KOPT-K1 (cell line): ENCODE measurements around the gene S100A10.

Source experiments
- H3K27ac ChIP-seq: fragments of 200-600 bp; sonication (generic); 2 replicates; pipeline ENCODE4 v1.5.1; 2016; ENCODE audit warnings: antibody characterized with exemption, mild to moderate bottlenecking, low read depth, low read length; ENCODE audit not compliant: poor library complexity, severe bottlenecking
- H3K36me3 ChIP-seq: fragments of 200-600 bp; sonication (generic); 2 replicates; pipeline ENCODE4 v1.5.1; 2017; ENCODE audit warnings: antibody characterized with exemption, mild to moderate bottlenecking, low read length, moderate library complexity; ENCODE audit not compliant: insufficient read depth
- H3K9me3 ChIP-seq: fragments of 200-600 bp; sonication (generic); 2 replicates; pipeline ENCODE4 v1.5.1; 2017; ENCODE audit warnings: antibody characterized with exemption, low read length, mild to moderate bottlenecking; ENCODE audit not compliant: insufficient read depth, poor library complexity, severe bottlenecking

Gene S100A10

DNA sequence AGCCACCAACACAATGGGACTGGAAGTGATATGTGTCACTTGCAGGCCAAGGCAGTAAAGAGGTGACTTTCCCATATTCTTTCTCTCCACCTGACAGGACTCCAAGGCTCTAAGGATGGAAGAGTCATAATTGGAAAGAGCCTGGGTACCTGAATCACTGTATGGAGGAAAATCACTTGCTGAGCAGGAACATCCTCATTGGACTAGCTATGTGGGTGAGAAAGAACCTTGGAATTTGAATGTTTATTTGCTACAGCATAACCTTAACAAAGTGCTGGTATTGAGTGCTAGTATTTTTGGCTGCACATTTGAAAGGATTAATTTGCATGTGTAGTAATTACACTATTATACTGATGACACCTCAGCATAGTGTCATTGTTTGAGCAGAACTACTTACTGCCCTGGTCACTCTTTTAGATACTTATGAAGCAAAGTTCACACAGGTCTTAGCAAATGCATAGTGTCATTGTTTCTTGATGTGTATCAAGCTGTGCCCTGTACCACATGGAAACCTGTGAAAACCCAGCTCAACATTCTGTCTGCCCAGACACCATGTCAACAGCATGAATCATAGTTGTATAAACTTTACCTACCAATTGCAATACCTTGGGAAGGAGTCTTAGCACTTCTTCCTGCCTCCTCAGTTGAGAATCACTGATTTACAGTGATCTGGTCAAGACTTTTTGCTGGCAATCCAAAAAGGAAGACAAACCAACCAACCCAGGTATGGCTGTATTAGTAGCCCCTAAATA lies 5.1 kb upstream of the S100A10 start:
- Histone ChIP-seq H3K9me3 (no peaks in the 10 kb centered on the region), H3K36me3 (no peaks in the 10 kb centered on the region), H3K27ac (no peak overlapping the region)

DNA sequence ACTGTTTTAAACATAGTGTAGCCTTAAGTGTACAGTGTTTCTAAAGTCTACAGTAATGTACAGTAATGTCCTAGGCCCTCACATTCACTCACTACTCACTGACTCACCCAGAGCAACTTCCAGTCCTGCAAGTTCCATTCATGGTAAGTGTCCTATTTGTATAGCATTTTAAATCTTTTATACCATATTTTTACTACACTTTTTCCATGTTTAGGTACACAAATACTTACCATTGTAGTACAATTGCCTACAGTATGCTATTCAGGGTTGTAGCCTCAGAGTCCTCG lies 3.6 kb upstream of the S100A10 start:
- Histone ChIP-seq H3K9me3 (no peaks in the 10 kb centered on the region), H3K27ac (no peak overlapping the region), H3K36me3 (no peaks in the 10 kb centered on the region)

DNA sequence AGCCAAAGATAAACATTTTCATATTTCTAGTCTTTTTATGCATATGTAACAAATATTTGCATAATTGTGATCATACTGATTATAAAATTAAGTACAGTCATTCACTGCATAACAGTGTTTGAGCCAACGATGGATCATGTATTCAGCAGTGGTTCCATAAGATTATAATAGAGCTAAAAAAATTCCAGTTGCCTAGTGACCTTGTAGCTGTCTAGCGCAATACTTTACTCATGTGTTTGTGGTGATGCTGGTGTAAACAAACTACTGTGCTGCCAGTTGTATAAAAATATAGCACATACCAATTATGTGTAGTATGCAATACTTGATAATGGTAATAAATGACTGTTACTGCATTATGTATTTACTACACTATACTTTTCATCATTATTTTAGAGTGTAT lies 2.1 kb upstream of the S100A10 start:
- no peaks in the 10 kb centered on the region for H3K36me3 ChIP-seq
- no peak overlapping the region for H3K27ac ChIP-seq
- H3K9me3 ChIP-seq: no peaks in the 10 kb centered on the region

DNA sequence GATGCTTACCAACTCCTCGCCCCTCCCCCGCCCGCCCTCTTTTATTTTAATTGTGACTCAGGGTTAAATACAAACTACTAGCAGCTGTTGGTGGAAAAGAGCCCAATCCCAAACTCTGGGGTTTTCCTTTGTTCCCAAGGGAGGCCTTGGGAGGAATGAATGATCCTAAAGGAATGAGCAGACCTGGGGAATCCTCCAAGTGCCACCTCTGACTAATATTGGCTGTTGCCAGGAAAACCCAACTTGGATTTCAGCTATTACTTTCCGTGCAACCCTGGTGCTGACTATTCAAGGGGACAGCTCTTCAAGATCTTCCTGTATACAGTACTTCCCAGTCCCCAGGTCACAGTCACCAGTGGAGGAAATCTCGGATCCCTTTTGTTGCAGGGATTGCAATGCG lies 1.3 kb upstream of the S100A10 start:
- H3K36me3 ChIP-seq: no peaks in the 10 kb centered on the region
- no peaks in the 10 kb centered on the region for H3K9me3 ChIP-seq
- no peak overlapping the region for H3K27ac ChIP-seq

DNA sequence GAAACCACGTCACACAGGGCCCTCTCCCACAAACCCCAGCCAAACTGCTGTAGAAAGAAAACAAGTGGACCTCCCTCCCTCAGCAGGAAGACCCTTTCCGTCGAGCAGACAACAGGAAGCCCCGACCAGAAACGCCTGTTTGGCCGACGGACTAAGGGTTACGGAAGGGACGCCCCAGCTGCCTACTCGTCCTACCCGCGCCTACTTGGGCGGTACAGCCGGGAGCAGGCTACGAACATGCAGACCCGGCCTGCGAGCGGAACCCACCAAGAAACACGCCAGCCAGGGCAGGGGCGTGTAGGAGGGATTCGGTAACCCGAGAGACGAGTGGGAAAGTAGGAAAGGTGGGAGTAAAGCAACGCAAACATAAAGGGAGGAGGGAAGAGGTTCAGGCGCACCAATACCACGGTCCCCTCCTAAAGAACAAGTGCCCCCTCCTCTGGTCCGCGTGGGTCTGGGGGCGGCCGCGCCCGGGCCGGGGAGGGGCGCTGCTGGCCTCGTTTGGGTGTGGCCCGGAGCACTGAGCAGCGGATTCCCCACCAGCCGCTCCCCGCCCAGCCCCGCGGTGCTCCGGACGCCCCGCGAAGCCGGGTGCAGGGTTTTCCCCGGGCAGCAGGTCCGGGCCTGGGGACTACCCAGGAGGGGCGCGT lies 450 bp downstream of the S100A10 start:
- Histone ChIP-seq H3K36me3 (no peaks in the 10 kb centered on the region), H3K27ac (peak overlapping the region; percentile 20), H3K9me3 (no peaks in the 10 kb centered on the region)

DNA sequence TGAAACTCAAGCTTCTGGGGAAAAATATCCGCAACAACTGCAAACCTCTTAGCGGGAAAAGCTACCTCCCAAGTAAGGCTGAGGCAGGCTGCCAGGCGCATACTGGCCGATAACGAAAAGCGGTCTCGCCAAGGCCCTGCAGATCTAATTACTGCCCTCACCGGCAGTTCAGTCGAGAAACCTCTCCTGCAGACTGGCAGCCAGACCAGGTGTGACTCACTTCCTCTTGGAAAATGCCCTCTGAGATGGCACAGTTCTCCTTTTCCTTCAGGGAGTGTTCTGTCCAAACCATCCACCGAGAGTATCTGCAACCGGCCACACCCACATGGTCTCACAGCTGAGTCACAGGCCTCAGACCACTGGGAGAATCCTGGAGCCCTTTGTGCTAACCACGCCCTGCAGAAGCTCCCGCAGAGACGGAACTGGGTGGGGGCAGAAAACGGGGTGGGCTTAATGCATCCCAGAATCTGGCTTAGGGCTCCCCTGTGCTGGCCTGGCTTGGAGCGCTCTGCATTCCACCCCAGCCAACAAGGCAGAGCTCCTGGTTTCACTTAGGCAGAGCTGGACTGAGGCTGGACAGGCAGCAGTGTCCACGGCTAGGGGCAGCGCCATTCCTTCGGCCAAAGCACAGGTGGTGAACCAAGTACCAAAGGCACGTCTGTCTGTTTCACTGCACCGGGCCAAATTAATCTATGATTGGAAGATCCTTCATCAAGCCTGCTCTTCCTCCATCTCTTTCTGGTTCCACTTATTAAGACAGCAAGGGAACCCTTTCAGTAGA lies 1.2 kb downstream of the S100A10 start:
- no peaks in the 10 kb centered on the region for H3K36me3 ChIP-seq
- H3K27ac ChIP-seq: no peak overlapping the region
- no peaks in the 10 kb centered on the region for H3K9me3 ChIP-seq

DNA sequence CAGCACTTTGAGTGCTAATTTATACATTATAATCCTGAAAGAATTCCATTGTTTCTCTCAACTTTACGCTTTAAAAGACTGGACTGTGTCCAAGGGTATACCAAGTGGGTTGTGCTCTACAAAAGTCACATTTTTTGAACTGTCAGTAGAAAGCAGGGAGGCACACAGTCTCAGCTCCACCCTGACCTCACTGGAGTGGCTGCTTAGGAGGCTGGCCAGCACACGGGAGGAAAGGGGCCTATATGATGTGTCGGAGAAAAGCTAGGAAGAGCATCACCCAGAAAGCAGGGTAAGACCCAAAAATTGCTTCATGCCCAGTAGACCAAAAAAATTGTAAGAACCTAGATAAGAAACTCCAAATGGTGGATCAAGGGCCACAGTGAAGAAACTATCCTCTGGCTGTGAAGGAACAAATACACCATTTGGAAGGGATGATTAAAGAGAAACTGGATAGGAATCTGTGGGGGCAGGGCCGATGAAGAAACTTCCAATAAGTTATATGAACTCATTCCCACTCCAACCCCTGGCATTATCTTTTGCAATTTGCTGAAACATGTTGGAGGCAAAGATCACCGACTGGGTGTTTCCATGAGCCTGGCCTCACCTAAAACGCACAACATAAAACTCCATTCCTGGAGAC lies 1.9 kb downstream of the S100A10 start:
- no peaks in the 10 kb centered on the region for H3K36me3 ChIP-seq
- no peak overlapping the region for H3K27ac ChIP-seq
- H3K9me3 ChIP-seq: no peaks in the 10 kb centered on the region

DNA sequence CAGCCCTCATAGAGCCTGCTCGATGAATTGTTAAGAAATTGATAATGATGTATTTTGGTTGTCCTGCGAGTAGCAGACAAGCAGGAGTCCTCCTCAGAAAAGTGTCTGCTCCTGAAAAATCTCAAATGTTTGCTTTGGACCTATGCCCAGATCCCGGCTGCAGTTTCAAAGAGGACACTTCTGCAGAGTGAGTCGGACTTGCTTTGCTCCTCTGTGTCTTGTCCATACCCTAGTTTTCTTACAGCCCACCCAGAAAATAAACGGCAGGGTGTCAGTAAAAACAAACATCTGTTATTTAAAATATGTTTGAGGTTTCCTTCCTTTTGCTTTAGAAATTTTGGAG lies 2.8 kb downstream of the S100A10 start:
- Histone ChIP-seq H3K27ac (no peak overlapping the region), H3K36me3 (0 out of 2 replicates have a peak, but pooled peaks cover under 1% of the 10 kb centered on the region), H3K9me3 (no peaks in the 10 kb centered on the region)

DNA sequence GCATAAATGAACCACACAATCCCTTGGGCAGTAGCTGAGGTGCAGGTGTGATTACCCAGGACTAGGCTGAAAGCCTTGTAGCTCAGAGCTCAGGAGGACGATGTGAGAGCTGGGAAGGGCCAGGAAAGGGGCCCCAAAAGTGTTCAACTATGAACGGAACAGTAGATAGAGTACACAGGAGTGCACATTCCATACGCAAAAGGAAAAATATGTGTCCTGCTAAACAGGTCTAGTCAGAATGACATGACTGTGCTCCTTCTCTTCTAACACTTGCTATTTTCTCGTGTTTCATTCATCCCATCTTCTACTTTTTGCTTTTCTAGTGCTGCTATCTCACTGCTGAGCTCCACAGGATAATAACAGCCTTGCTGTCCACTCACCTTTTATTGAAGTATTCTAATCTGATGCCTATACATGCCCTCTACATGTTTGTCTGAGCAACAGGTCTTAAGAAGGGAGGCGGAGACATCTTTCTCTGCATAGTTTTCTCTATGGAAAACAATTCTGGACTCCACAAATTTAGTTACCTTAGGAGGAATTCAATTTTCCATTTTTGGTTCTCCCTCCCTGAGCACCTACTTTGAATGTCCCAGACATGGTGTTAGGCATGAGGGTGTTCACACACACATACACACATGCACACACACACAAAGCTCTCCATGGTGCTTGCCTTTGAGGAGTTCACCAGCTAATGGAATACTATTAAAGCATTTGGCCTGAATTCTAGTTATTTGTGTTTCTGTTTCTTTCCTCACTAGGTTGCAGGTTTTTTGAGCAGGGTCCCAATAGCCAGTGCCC lies 3.4 kb downstream of the S100A10 start:
- no peak overlapping the region for H3K27ac ChIP-seq
- no peaks in the 10 kb centered on the region for H3K9me3 ChIP-seq
- H3K36me3 ChIP-seq: 0 out of 2 replicates have a peak, but pooled peaks cover 6% of the 10 kb centered on the region

DNA sequence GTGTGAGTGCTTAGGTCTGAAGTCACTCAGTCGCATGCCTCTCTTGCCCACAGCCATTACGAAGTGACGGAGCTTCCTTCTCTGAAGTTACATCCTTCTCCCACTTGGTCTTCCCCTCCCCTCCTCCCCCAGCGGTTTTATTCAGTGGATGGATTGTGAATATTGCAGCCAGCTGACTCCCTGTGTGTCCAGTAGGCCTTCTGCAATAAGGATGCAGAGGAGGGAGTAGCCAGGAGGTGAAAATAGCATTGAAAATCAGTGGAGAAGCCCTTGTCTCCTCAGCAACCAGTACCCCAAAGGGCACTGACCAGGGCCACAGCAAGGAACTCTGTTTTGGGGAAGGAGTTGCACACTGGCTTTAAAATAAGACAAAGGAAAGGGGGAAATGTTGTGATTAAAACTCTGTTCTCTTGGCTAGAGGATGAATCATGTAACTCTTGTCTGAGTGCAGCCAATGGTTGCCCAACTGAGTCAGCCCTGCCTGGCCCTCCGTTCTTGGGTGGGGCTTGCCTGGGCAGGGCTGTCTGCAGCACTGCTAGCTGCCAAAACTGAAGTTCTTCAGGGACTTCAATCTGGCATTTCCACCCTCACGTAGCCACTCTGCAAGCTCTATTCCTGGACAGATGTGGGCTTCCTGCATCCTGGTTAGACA lies 4.3 kb downstream of the S100A10 start:
- H3K27ac ChIP-seq: no peak overlapping the region
- no peaks in the 10 kb centered on the region for H3K9me3 ChIP-seq

DNA sequence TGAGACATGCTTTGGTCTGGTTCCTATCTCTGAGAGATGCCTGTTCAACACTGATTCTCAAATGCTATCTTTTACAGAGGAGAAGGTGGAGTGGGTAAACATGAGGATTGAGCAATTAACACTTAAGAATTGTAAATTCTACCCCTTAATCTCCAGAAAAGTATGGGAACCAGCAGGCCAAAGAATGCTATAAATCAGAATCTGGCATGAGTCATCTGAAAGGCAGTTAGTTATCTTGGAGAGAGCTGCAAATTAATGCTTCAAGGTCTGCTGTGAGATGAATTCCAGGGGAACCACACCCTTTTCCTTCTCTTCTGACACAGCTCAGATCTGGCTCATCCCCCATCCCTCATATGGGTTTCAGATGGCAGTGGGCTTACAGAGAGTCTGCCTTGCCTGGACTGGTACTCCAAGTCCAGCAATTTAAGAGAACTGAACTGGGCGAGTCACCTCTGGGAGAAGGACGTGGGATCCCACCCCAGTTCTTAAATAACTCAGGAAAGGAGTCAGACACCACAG lies 5.2 kb downstream of the S100A10 start:
- H3K27ac ChIP-seq: no peak overlapping the region
- H3K36me3 ChIP-seq: 0 out of 2 replicates have a peak, but pooled peaks cover 9% of the 10 kb centered on the region
- H3K9me3 ChIP-seq: no peaks in the 10 kb centered on the region

More for the DNA sequence above, 4.3 kb downstream of the S100A10 start:
- 0 out of 2 replicates have a peak, but pooled peaks cover 9% of the 10 kb centered on the region for H3K36me3 ChIP-seq

DNA sequence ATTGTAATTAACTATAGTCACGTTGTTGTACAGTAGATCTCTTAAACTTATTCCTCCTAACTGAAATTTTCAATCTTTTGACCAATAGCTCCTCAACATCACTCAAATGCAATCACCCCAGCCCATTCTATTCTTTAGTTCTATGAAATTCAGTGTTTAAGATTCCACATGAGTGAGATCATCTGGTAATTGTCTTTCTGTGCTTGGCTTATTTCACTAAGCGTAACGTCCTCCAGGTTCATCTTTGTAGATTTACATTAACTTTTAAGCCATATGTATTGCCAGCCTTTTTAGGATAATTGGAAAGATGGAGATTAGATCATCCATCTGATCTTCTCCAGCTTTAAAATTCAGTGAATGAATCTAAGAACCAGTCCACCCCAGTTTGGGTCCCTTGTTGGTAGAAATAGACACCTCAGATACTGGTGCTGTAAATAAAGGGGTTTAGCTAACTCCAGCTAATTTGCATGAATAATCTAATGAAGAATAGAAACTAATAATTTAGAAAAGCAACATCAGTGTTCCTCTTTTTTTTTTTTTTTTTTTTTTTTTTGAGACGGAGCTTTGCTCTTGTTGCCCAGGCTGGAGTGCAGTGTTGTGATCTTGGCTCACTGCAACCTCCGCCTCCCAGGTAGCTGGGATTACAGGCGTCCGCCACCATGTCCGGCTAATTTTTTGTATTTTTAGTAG lies 7.0 kb downstream of the S100A10 start:
- Histone ChIP-seq H3K36me3 (0 out of 2 replicates have a peak, but pooled peaks cover 9% of the 10 kb centered on the region), H3K27ac (no peak overlapping the region), H3K9me3 (no peaks in the 10 kb centered on the region)

DNA sequence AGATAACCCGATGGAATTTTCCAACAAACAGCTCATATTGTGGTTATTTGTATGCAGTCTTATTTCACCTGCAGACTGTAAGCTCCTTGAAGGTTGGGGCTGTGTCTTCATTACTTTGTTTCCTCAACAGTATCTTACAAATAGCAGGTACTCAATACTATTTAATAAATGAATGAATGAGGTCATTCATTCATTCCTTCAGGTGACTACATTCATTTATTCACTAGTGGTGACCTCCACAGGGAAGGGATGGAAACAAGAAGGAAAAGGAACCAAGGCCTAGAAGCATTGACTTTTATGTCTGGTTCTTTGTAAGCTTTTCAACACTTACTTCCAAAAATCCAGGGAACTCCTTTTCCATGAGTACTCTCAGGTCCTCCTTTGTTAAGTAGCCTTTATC lies 7.9 kb downstream of the S100A10 start:
- H3K36me3 ChIP-seq: 0 out of 2 replicates have a peak, but pooled peaks cover 9% of the 10 kb centered on the region
- H3K27ac ChIP-seq: no peak overlapping the region
- H3K9me3 ChIP-seq: no peaks in the 10 kb centered on the region
